Transverse colon (tissue), 4 donors: ENCODE data around the gene TBC1D2B.

Experiments
- EP300 ChIP-seq: sonication (generic); formaldehyde crosslinking; IDR thresholded peaks from one replicate; pipeline ENCODE4 v1.6.1; 2017; ENCODE audit warnings: antibody characterized with exemption, low read depth
- POLR2AphosphoS5 ChIP-seq, 3 donors: sonication (generic); formaldehyde crosslinking; IDR thresholded peaks; one replicate each; pipeline ENCODE4 v1.6.1; 2016; ENCODE audit warnings: antibody characterized with exemption in 3 of 3
- TF ChIP-seq, protein P1 (sequence below), 5 experiments: fragments of 200-600 bp in 3 of 5; fragments of 450-650 bp in 2 of 5; sonication (generic) in 3 of 5; IDR thresholded peaks; 1 replicate in 2 of 5; 2 replicates in 3 of 5; pipeline ENCODE4 v1.5.1; 2016 to 2017; ENCODE audit warnings: antibody characterized with exemption in 5 of 5, inconsistent platforms in 3 of 5, mild to moderate bottlenecking in 2 of 5, moderate library complexity in 1 of 5

DNA sequence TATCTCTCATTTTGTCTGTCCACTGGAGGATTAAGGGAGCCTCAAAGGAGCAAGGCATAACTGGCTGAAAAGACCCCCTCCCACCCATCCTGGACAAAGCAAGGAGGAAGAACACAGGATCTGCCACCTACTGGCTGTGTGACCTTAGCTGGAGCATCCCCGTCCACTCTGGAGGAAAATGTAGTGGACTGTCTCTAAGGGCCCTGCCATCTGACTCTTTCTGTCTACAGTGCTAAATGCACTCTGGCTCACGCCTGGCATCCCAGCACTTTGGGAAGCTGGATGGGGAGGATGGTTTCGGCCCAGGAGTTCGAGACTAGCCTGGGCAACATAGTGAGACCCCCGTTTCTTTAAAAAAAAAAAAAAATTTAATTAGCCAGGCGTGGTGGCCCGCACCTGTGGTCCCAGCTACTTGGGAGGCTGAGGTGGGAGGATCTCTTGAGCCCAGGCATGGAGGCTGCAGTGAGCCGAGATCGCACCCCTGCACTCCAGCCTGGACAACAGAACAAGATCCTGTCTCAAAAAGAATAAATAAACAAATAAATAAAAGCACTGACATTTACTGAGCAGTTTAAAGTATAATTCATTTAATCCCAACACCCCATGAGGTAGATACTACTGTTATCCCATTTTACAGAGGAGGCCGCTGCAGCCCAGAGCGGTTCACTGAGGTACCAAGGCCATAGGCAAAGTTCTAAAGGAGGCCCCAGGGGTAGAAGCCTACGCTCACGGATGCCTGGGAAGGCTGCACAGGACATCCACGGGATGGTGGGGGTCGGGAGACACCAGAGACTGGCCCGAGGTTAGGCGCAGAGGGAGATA is 1.1 kb downstream of the TBC1D2B start:
- TF ChIP-seq, protein P1, sequence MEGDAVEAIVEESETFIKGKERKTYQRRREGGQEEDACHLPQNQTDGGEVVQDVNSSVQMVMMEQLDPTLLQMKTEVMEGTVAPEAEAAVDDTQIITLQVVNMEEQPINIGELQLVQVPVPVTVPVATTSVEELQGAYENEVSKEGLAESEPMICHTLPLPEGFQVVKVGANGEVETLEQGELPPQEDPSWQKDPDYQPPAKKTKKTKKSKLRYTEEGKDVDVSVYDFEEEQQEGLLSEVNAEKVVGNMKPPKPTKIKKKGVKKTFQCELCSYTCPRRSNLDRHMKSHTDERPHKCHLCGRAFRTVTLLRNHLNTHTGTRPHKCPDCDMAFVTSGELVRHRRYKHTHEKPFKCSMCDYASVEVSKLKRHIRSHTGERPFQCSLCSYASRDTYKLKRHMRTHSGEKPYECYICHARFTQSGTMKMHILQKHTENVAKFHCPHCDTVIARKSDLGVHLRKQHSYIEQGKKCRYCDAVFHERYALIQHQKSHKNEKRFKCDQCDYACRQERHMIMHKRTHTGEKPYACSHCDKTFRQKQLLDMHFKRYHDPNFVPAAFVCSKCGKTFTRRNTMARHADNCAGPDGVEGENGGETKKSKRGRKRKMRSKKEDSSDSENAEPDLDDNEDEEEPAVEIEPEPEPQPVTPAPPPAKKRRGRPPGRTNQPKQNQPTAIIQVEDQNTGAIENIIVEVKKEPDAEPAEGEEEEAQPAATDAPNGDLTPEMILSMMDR (IDR thresholded peaks at IDR 0.05), result no peak
- no peak for TF ChIP-seq POLR2AphosphoS5 (IDR thresholded peaks at IDR 0.05)
- TF ChIP-seq EP300, result no peak
